ENCODE data around the gene DET1. TPM values are rescaled to one million over a fixed set of nuclear protein-coding genes. Genes with fewer than 3 reads are reported as not detected.

DET1 gene
- total RNA-seq, 5 donors from 2014 or later (not counting 1 experiment from before 2014, with no cell fraction given) = 4.1 to 9.4 (median 6.4) TPM

- Histone ChIP-seq H3K4me1 (ENCODE audit: control insufficient read depth in 1 of 2, extremely low read depth in 1 of 2, insufficient read depth in 2 of 2, low read length in 2 of 2) (no peaks in the 10 kb centered on the region), H3K9me3 (no peaks in the 10 kb centered on the region), H3K36me3 (ENCODE audit: control insufficient read depth in 2 of 2, extremely low read depth in 1 of 2, insufficient read depth in 1 of 2, low read length in 1 of 2) (peaks cover 4 to 33% of the 10 kb centered on the region in 2 donors), H3K27ac (ENCODE audit: low read length) (no peak overlapping the region), H3K27me3 (replicated peaks in 1 of 2; ENCODE audit: control insufficient read depth in 2 of 2, extremely low read depth in 1 of 2, insufficient read depth in 2 of 2, low read length in 1 of 2) (no peaks in the 10 kb centered on the region), H3K4me3 (ENCODE audit: control insufficient read depth in 1 of 2, extremely low read depth in 1 of 2, low read length in 1 of 2) (no peak overlapping the region)
- peaks cover 0 to 4% (median 0%) of the 10 kb centered on the region in 3 donors for H3K4me1 Mint-ChIP-seq
- H3K36me3 Mint-ChIP-seq = peaks cover 63% of the 10 kb centered on the region
- H3K27me3 Mint-ChIP-seq = no peaks in the 10 kb centered on the region
- CTCF ChIA-PET = interaction anchor here in 1 of 2 donors (0.6 kb wide), 1 partner anchor 8 kb away, joined by 6 read pairs; no protein-coding TSS in a partner anchor
- DNase-seq (no peak), ATAC-seq (replicated peaks in 1 of 4) (no peak)
- WGBS (ENCODE audit: insufficient coverage) = 85% methylated on average over 4 of the region's 4 CpGs
- no peak overlapping the region for H3K4me3 Mint-ChIP-seq
- no peaks in the 10 kb centered on the region for H3K9me3 Mint-ChIP-seq
- POLR2A ChIA-PET = no interaction called here
- no peak overlapping the region for H3K27ac Mint-ChIP-seq
These were observed 37.2 kb downstream of the DET1 start for GRCh38 chr15:88509321-88509720.

- ChIA-PET POLR2A (no interaction called here), CTCF (interaction anchor here in 1 of 2 donors (0.6 kb wide), 2 partner anchors 9 to 95 kb away, joined by 3 to 5 read pairs; no protein-coding TSS in a partner anchor)
- Histone ChIP-seq H3K9me3 (no peaks in the 10 kb centered on the region), H3K4me3 (ENCODE audit: control insufficient read depth in 1 of 2, extremely low read depth in 1 of 2, low read length in 1 of 2) (no peak overlapping the region), H3K27me3 (replicated peaks in 1 of 2; ENCODE audit: control insufficient read depth in 2 of 2, extremely low read depth in 1 of 2, insufficient read depth in 2 of 2, low read length in 1 of 2) (no peaks in the 10 kb centered on the region), H3K36me3 (ENCODE audit: control insufficient read depth in 2 of 2, extremely low read depth in 1 of 2, insufficient read depth in 1 of 2, low read length in 1 of 2) (peaks cover 4 to 27% of the 10 kb centered on the region in 2 donors), H3K4me1 (ENCODE audit: control insufficient read depth in 1 of 2, extremely low read depth in 1 of 2, insufficient read depth in 2 of 2, low read length in 2 of 2) (no peaks in the 10 kb centered on the region), H3K27ac (ENCODE audit: low read length) (no peak overlapping the region)
- no peaks in the 10 kb centered on the region for H3K27me3 Mint-ChIP-seq
- ATAC-seq (replicated peaks in 1 of 4) = no peak
- H3K4me3 Mint-ChIP-seq = no peak overlapping the region
- no peak overlapping the region for H3K27ac Mint-ChIP-seq
- no peaks in the 10 kb centered on the region for H3K9me3 Mint-ChIP-seq
- peaks cover 0 to 4% (median 0%) of the 10 kb centered on the region in 3 donors for H3K4me1 Mint-ChIP-seq
- peaks cover 66% of the 10 kb centered on the region for H3K36me3 Mint-ChIP-seq
- DNase-seq = no peak
These were observed 39.9 kb downstream of the DET1 start for GRCh38 chr15:88506628-88507027.

- Mint-ChIP-seq H3K36me3 (peaks cover 62% of the 10 kb centered on the region), H3K4me3 (no peak overlapping the region)
- CTCF ChIA-PET = no interaction called here
These were observed 40.8 kb downstream of the DET1 start for GRCh38 chr15:88505721-88506120.

GRCh38 chr15:88504445-88504844, 42.0 kb downstream of the DET1 start:
- H3K4me3 ChIP-seq (ENCODE audit: control insufficient read depth in 1 of 2, extremely low read depth in 1 of 2, low read length in 1 of 2) = no peak overlapping the region
- ATAC-seq (replicated peaks in 1 of 4) = no peak
- H3K27me3 ChIP-seq (replicated peaks in 1 of 2; ENCODE audit: control insufficient read depth in 2 of 2, extremely low read depth in 1 of 2, insufficient read depth in 2 of 2, low read length in 1 of 2) = no peaks in the 10 kb centered on the region
- CTCF ChIA-PET = no interaction called here
- peaks cover 52% of the 10 kb centered on the region for H3K36me3 Mint-ChIP-seq
- no peak for DNase-seq
- POLR2A ChIA-PET = no interaction called here
- H3K4me1 Mint-ChIP-seq = peaks cover 0 to 4% (median 0%) of the 10 kb centered on the region in 3 donors
- no peaks in the 10 kb centered on the region for H3K4me1 ChIP-seq (ENCODE audit: control insufficient read depth in 1 of 2, extremely low read depth in 1 of 2, insufficient read depth in 2 of 2, low read length in 2 of 2)
- no peak overlapping the region for H3K27ac Mint-ChIP-seq
- 56% methylated on average over 1 of the region's 1 CpG for WGBS (ENCODE audit: insufficient coverage)
- no peak overlapping the region for H3K27ac ChIP-seq (ENCODE audit: low read length)
- H3K9me3 ChIP-seq = no peaks in the 10 kb centered on the region
- peaks cover 4 to 8% of the 10 kb centered on the region in 2 donors for H3K36me3 ChIP-seq (ENCODE audit: control insufficient read depth in 2 of 2, extremely low read depth in 1 of 2, insufficient read depth in 1 of 2, low read length in 1 of 2)
- H3K9me3 Mint-ChIP-seq = no peaks in the 10 kb centered on the region
- H3K4me3 Mint-ChIP-seq = no peak overlapping the region
- H3K27me3 Mint-ChIP-seq = no peaks in the 10 kb centered on the region

More at GRCh38 chr15:88505721-88506120, 40.8 kb downstream of the DET1 start:
- H3K4me3 ChIP-seq (ENCODE audit: control insufficient read depth in 1 of 2, extremely low read depth in 1 of 2, low read length in 1 of 2) = no peak overlapping the region
- no peak for ATAC-seq (replicated peaks in 1 of 4)
- Mint-ChIP-seq H3K4me1 (peaks cover 0 to 4% (median 0%) of the 10 kb centered on the region in 3 donors), H3K27me3 (no peaks in the 10 kb centered on the region), H3K27ac (no peak overlapping the region), H3K9me3 (no peaks in the 10 kb centered on the region)
- no peaks in the 10 kb centered on the region for H3K4me1 ChIP-seq (ENCODE audit: control insufficient read depth in 1 of 2, extremely low read depth in 1 of 2, insufficient read depth in 2 of 2, low read length in 2 of 2)
- H3K9me3 ChIP-seq = no peaks in the 10 kb centered on the region
- DNase-seq = no peak
- H3K36me3 ChIP-seq (ENCODE audit: control insufficient read depth in 2 of 2, extremely low read depth in 1 of 2, insufficient read depth in 1 of 2, low read length in 1 of 2) = peaks cover 4 to 20% of the 10 kb centered on the region in 2 donors
- WGBS (ENCODE audit: insufficient coverage) = no CpG with 5 or more reads among the region's 2 CpGs
- no peak overlapping the region for H3K27ac ChIP-seq (ENCODE audit: low read length)
- no peaks in the 10 kb centered on the region for H3K27me3 ChIP-seq (replicated peaks in 1 of 2; ENCODE audit: control insufficient read depth in 2 of 2, extremely low read depth in 1 of 2, insufficient read depth in 2 of 2, low read length in 1 of 2)
- POLR2A ChIA-PET = no interaction called here

GRCh38 chr15:88498996-88499395, 47.5 kb downstream of the DET1 start:
- H3K36me3 Mint-ChIP-seq = peaks cover 22% of the 10 kb centered on the region
- no peak for ATAC-seq (replicated peaks in 1 of 4)
- no peaks in the 10 kb centered on the region for H3K4me1 ChIP-seq (ENCODE audit: control insufficient read depth in 1 of 2, extremely low read depth in 1 of 2, insufficient read depth in 2 of 2, low read length in 2 of 2)
- no peaks in the 10 kb centered on the region for H3K9me3 Mint-ChIP-seq
- no peaks in the 10 kb centered on the region for H3K27me3 Mint-ChIP-seq
- H3K27ac Mint-ChIP-seq = no peak overlapping the region
- no peak overlapping the region for H3K27ac ChIP-seq (ENCODE audit: low read length)
- ChIA-PET POLR2A (no interaction called here), CTCF (no interaction called here)
- no peaks in the 10 kb centered on the region for H3K9me3 ChIP-seq
- H3K4me3 Mint-ChIP-seq = no peak overlapping the region
- H3K27me3 ChIP-seq (replicated peaks in 1 of 2; ENCODE audit: control insufficient read depth in 2 of 2, extremely low read depth in 1 of 2, insufficient read depth in 2 of 2, low read length in 1 of 2) = no peaks in the 10 kb centered on the region
- WGBS (ENCODE audit: insufficient coverage) = 86% methylated on average over 1 of the region's 3 CpGs
- no peak for DNase-seq
- H3K4me1 Mint-ChIP-seq = no peaks in the 10 kb centered on the region
- H3K4me3 ChIP-seq (ENCODE audit: control insufficient read depth in 1 of 2, extremely low read depth in 1 of 2, low read length in 1 of 2) = no peak overlapping the region
- peaks cover 4 to 5% of the 10 kb centered on the region in 2 donors for H3K36me3 ChIP-seq (ENCODE audit: control insufficient read depth in 2 of 2, extremely low read depth in 1 of 2, insufficient read depth in 1 of 2, low read length in 1 of 2)

GRCh38 chr15:88497109-88497765, 49.2 kb downstream of the DET1 start:
- DNase-seq = no peak
- H3K27me3 Mint-ChIP-seq = no peaks in the 10 kb centered on the region

More at GRCh38 chr15:88497109-88497765, 49.2 kb downstream of the DET1 start:
- no peaks in the 10 kb centered on the region for H3K27me3 ChIP-seq (replicated peaks in 1 of 2; ENCODE audit: control insufficient read depth in 2 of 2, extremely low read depth in 1 of 2, insufficient read depth in 2 of 2, low read length in 1 of 2)
- CTCF ChIA-PET = no interaction called here
- Mint-ChIP-seq H3K9me3 (no peaks in the 10 kb centered on the region), H3K4me1 (no peaks in the 10 kb centered on the region), H3K4me3 (no peak overlapping the region), H3K36me3 (peaks cover 14% of the 10 kb centered on the region), H3K27ac (no peak overlapping the region)
- no peak for ATAC-seq (replicated peaks in 1 of 4)
- H3K4me1 ChIP-seq (ENCODE audit: control insufficient read depth in 1 of 2, extremely low read depth in 1 of 2, insufficient read depth in 2 of 2, low read length in 2 of 2) = no peaks in the 10 kb centered on the region
- H3K36me3 ChIP-seq (ENCODE audit: control insufficient read depth in 2 of 2, extremely low read depth in 1 of 2, insufficient read depth in 1 of 2, low read length in 1 of 2) = peaks cover 0 to 6% of the 10 kb centered on the region in 2 donors
- H3K9me3 ChIP-seq = no peaks in the 10 kb centered on the region
- POLR2A ChIA-PET = no interaction called here
- 92% methylated on average over 8 of the region's 11 CpGs for WGBS (ENCODE audit: insufficient coverage)
- H3K27ac ChIP-seq (ENCODE audit: low read length) = no peak overlapping the region
- no peak overlapping the region for H3K4me3 ChIP-seq (ENCODE audit: control insufficient read depth in 1 of 2, extremely low read depth in 1 of 2, low read length in 1 of 2)
